H1 (cell line): ENCODE measurements around the gene TBC1D7.

Experiments used
- ATF2 ChIP-seq: IDR thresholded peaks from 2 replicates; pipeline ENCODE4 v1.6.1; 2012; ENCODE audit warnings: low read length, inconsistent platforms
- ATF3 ChIP-seq: IDR thresholded peaks from 2 replicates; pipeline ENCODE4 v1.6.1; 2011; ENCODE audit warnings: low read depth, mild to moderate bottlenecking, low read length; ENCODE audit not compliant: insufficient read depth
- CEBPB ChIP-seq: IDR thresholded peaks from 2 replicates; pipeline ENCODE4 v1.6.1; 2012; ENCODE audit warnings: low read depth, low read length
- CREB1 ChIP-seq: IDR thresholded peaks from 2 replicates; pipeline ENCODE4 v1.6.1; 2012; ENCODE audit warnings: inconsistent platforms
- EZH2 ChIP-seq: fragments of 200-600 bp; sonication (generic); IDR thresholded peaks from 2 replicates; pipeline ENCODE4 v1.7.1; 2012; ENCODE audit warnings: low read depth, mild to moderate bottlenecking, moderate library complexity, low read length, inconsistent platforms; ENCODE audit not compliant: severe bottlenecking
- FOSL1 ChIP-seq: IDR thresholded peaks from 2 replicates; pipeline ENCODE4 v1.6.1; 2011; ENCODE audit warnings: mild to moderate bottlenecking, low read depth, low read length, moderate library complexity; ENCODE audit not compliant: insufficient read depth
- HDAC2 ChIP-seq, 2 experiments: fragments of 300-600 bp in 1 of 2; sonication (generic) in 1 of 2; IDR thresholded peaks; 2 replicates each; pipeline ENCODE4 v1.6.1; 2011 to 2012; ENCODE audit warnings: low read depth in 2 of 2, low read length in 2 of 2, mild to moderate bottlenecking in 2 of 2, moderate library complexity in 2 of 2, borderline replicate concordance in 1 of 2, inconsistent platforms in 1 of 2
- NANOG ChIP-seq: IDR thresholded peaks from 2 replicates; pipeline ENCODE4 v1.6.1; 2011; ENCODE audit warnings: low read length, low read depth, mild to moderate bottlenecking, inconsistent platforms; ENCODE audit not compliant: insufficient read depth, poor library complexity, severe bottlenecking
- POLR2AphosphoS5 ChIP-seq: IDR thresholded peaks from 2 replicates; pipeline ENCODE4 v1.6.1; 2011; ENCODE audit warnings: low read depth, low read length
- RNF2 ChIP-seq: fragments of 200-900, 300-1000 bp; sonication (generic); IDR thresholded peaks from 2 replicates; pipeline ENCODE4 v1.7.1; 2016; ENCODE audit warnings: borderline replicate concordance, low read depth, mild to moderate bottlenecking, antibody characterized with exemption, low read length; ENCODE audit not compliant: poor library complexity, severe bottlenecking; ENCODE audit errors: missing control alignments
- TAF1 ChIP-seq: IDR thresholded peaks from 2 replicates; pipeline ENCODE4 v1.6.1; 2011; ENCODE audit warnings: mild to moderate bottlenecking, low read depth, low read length
- TEAD4 ChIP-seq: IDR thresholded peaks from 2 replicates; pipeline ENCODE4 v1.6.1; 2012; ENCODE audit warnings: low read depth, low read length, inconsistent platforms, mixed read lengths
- ZNF274 ChIP-seq: IDR thresholded peaks from 2 replicates; pipeline ENCODE4 v1.7.0; 2012; ENCODE audit warnings: low read length, borderline replicate concordance; ENCODE audit errors: extremely low read depth
- TF ChIP-seq, protein P1 (sequence below), 3 experiments: IDR thresholded peaks; 1 replicate in 2 of 3; 2 replicates in 1 of 3; pipeline versions ENCODE4 v1.5.1 to v1.6.1; 2011; ENCODE audit warnings: low read length in 3 of 3, mild to moderate bottlenecking in 3 of 3, inconsistent platforms in 2 of 3, low read depth in 1 of 3, moderate library complexity in 1 of 3; ENCODE audit not compliant: insufficient read depth in 1 of 3; ENCODE audit errors: control extremely low read depth in 1 of 3

- TF ChIP-seq ATF3 = no peak
- TF ChIP-seq, protein P1, sequence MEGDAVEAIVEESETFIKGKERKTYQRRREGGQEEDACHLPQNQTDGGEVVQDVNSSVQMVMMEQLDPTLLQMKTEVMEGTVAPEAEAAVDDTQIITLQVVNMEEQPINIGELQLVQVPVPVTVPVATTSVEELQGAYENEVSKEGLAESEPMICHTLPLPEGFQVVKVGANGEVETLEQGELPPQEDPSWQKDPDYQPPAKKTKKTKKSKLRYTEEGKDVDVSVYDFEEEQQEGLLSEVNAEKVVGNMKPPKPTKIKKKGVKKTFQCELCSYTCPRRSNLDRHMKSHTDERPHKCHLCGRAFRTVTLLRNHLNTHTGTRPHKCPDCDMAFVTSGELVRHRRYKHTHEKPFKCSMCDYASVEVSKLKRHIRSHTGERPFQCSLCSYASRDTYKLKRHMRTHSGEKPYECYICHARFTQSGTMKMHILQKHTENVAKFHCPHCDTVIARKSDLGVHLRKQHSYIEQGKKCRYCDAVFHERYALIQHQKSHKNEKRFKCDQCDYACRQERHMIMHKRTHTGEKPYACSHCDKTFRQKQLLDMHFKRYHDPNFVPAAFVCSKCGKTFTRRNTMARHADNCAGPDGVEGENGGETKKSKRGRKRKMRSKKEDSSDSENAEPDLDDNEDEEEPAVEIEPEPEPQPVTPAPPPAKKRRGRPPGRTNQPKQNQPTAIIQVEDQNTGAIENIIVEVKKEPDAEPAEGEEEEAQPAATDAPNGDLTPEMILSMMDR (IDR thresholded peaks at IDR 0.05; ENCODE audit: control extremely low read depth in 1 of 3, insufficient read depth in 1 of 3, low read depth in 1 of 3, low read length in 3 of 3) = no peak
- TF ChIP-seq HDAC2 (IDR thresholded peaks at IDR 0.05; ENCODE audit: borderline replicate concordance in 1 of 2, low read depth in 2 of 2, low read length in 2 of 2) = no peak
- TF ChIP-seq POLR2AphosphoS5 = no peak
- no peak for TF ChIP-seq CREB1
- TF ChIP-seq ZNF274 = no peak
- no peak for TF ChIP-seq CEBPB
- no peak for TF ChIP-seq ATF2
- no peak for TF ChIP-seq NANOG
- no peak for TF ChIP-seq RNF2
- TF ChIP-seq TAF1 = no peak
- TF ChIP-seq TEAD4 = no peak
- no peak for TF ChIP-seq EZH2
- no peak for TF ChIP-seq FOSL1
Observed at GRCh38 chr6:13288481-13288880, 39.9 kb downstream of the TBC1D7 start.
